Measurements from ENCODE around the gene MRGPRF.

DNA sequence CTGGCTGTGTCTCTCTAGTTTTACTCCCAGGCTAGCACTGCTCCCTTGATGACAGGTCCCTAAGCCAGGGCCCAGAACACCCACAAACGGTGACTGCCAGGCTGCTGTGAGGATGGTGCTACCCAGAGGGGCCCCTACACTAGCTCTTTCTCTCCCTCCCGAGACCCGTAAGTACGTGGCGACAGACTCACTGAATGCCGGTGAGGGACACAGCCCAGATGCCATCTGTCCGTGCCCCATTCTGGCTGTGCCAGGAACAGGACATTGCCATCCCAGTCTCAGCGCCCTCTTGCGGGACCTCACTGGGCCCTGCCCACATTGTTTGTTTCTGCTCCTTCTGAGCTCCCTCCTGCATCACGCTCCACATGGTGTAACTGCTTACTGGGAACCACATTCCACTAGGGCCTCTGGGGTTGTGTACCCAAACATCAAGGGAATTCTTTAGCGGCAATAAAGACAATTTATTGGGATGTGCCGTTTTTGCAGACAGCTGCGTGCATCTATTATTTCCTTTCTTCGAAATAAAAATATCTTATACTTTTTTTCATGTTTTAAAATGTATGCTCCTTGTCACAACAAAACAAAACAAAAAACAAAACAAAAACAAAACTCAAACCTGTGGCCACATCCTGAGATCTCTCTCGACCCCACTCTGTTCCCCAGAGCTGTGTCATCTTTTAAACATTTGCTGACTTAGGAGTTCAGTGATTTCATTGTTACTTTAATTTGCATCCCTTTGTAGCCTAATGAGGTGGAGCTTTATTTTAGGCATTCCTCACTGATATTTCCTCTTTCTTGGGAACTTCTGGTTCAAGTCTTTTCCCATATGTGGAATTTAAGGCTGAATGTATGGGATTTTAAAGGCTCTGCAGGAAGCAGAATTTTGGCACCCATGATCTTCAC, 31.3 kb upstream of the MRGPRF start:
- TF ChIP-seq, protein P1, sequence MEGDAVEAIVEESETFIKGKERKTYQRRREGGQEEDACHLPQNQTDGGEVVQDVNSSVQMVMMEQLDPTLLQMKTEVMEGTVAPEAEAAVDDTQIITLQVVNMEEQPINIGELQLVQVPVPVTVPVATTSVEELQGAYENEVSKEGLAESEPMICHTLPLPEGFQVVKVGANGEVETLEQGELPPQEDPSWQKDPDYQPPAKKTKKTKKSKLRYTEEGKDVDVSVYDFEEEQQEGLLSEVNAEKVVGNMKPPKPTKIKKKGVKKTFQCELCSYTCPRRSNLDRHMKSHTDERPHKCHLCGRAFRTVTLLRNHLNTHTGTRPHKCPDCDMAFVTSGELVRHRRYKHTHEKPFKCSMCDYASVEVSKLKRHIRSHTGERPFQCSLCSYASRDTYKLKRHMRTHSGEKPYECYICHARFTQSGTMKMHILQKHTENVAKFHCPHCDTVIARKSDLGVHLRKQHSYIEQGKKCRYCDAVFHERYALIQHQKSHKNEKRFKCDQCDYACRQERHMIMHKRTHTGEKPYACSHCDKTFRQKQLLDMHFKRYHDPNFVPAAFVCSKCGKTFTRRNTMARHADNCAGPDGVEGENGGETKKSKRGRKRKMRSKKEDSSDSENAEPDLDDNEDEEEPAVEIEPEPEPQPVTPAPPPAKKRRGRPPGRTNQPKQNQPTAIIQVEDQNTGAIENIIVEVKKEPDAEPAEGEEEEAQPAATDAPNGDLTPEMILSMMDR (IDR thresholded peaks at IDR 0.05), result peak; percentile 30 to 61 (median 50)
- no peak for TF ChIP-seq POLR2A (IDR thresholded peaks at IDR 0.05)

Data from body of pancreas (tissue), 4 donors.